Muscle of back (tissue), 11 donors: ENCODE measurements around the gene TMEM169. TPM values are rescaled to one million over a fixed set of nuclear protein-coding genes. Genes with fewer than 3 reads are reported as not detected.

Experiments
- DNase-seq, 3 donors: peaks; one replicate each; pipeline versions ENCODE4 v3.0.0 to v3.0.0-alpha.2; 2013
- polyA plus RNA-seq, 10 donors: library from polyadenylated mRNA; unstranded; fragments of 120-200 nt; gene quantifications; one replicate each; pipeline ENCODE4 v1.2.1, GENCODE V29; 2013; ENCODE audit not compliant: insufficient read length in 10 of 10

Gene TMEM169
- polyA plus RNA-seq, 10 donors: 2.9 to 6.2 (median 3.9) TPM

- no peak for DNase-seq
Observed at GRCh38 chr2:216104691-216105090, 23.0 kb downstream of the TMEM169 start.

DNA sequence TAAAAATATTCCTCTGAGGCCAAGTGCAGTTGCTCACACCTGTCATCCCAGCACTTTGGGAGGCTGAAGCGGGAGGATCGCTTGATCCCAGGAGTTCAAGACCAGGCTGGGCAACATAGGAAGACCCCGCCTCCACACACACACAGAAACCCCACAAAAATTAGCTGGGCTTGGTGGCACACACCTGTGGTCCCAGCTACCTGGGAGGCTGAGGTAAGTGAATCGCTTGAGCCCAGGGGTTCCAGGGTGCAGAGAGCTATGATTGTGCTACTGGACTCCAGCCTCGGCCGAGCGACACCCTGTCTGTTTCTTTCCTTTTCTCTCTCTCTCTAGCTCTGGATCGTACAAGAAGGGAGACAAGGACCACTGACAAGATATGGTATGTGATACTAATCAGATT is 25.6 kb downstream of the TMEM169 start:
- DNase-seq: no peak

DNA sequence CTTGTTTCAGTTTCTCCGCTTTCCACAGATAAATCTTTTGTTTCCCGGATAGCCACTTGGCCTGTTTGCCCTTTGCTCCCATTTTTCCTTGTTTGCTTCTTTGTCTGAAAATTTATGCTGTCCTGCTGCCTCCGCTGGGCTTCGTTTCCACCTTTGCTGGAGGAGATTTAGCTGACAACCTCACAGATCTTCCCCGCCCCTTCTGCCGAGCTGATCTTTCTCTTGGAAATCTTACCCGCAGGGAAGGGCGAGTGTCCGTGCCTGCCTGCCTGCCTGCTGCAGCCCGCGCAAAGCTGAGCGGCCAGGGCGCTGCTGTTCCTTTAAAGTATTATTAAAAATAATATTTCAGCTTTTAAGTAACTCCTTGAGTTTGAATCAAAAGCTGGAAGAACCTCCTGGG is 26.0 kb downstream of the TMEM169 start:
- DNase-seq: peak in 1 of 3 donors; percentile 25

DNA sequence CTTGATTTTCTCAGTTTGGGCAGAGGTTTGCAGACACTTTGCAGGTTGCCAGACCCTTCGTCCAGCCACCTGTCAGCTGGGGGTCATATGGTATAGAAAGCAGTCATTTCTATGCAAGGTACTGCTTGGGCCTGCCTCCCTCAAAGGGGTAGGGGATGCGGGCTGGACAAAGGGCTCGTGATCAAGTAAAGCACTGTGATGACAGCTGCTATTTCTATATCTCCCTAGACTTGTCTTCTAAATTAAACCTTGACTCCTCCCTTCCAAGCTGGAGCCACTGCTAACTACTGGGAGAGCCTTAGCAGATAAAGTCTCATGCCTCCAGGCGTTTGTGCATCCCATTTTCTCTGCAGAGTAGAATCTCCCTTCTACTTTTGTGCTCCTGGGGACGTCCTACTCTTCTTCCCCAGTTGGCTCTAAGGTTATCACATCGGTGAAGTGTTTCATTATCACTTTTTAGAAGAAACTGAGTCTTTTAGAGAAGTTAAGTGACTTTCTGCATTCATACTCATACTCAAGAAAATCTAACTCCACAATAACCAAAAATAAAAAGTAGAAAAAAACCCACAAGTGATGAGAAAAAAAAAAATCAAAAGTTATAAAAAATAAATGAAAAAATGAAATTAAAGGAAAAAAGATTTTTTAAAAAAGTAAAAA is 26.7 kb downstream of the TMEM169 start:
- DNase-seq: peak; percentile 15 to 34 (median 23)

GRCh38 chr2:216108967-216109921 is 27.5 kb downstream of the TMEM169 start, which contains the start of gene XRCC5:
Gene XRCC5, plus strand, starts transcription at chr2:216109348. Its CDS starts 89 bp downstream, at chr2:216109437.
- peak; percentile 97 to 99 (median 99) for DNase-seq

DNA sequence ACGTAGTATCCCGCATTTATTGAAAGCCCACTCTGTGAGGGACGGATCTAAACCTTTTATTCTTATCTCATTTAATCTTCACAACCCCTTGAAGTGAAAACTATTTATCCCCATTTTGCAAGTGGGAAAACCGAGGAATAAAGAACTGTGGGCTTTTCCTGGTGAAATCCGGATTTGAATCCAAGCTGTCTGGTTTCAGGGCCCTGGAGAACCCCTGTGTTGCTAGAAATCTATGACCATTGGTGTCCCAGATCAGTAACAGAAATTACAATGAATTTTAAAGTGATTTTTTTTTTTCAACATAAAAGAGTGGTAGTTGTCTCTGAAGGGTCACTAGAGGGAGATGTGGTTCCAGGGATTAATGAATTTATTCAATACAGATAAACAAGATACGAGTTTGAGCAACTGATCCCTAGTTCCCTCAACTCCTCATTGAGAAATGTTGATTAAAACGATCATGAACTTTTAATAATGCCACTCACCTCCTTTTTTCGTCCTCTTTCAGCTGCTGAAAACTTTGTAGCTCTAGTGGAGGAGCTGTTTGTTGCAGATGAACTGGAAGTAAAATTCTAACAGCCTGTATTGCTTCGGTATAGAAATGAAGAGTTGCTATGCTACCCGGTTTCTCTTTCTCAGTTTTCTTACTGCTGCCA is 28.4 kb downstream of the TMEM169 start:
- DNase-seq: peak; percentile 22 to 59 (median 27)

DNA sequence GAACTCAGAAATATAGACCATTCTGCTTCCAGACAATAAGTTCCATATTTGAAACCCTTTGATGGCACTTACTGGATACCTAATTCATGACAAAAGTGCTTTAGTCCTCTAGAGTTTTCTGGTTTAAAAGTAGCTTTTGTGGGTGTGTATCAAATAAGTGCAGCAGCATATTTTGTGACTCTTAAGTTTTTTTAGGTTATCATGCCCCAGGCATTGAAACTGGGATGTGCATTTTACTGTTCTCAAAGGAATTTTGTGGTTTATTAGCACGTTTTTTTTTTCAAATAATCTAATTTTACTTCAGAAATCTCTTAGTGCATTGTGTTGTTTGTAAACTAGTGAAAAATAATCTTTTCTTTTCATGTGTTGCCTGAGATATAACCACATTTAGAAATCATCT is 28.9 kb downstream of the TMEM169 start:
- DNase-seq: no peak

GRCh38 chr2:216111122-216111521 is 29.4 kb downstream of the TMEM169 start:
- no peak for DNase-seq

- DNase-seq: no peak
Observed at GRCh38 chr2:216112926-216113325, 31.2 kb downstream of the TMEM169 start.

- DNase-seq: no peak
Observed at GRCh38 chr2:216113572-216113971, 31.9 kb downstream of the TMEM169 start.

DNA sequence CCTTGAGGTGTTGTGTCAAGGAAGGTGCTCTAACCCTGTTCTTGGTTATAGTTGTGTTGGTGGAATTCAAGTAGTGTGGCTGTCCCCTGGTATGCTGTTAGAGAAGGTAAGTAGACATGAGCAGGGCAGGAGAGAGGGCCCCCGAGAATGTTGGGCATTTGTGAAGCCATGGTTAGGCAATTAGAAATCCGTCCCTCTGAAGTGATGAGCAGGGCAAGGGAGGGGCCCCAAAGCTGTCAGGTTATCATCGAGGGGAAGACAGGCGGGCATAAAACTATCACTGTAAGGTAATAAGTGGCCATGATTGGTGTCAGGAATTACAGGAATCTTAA is 32.6 kb downstream of the TMEM169 start:
- no peak for DNase-seq

DNA sequence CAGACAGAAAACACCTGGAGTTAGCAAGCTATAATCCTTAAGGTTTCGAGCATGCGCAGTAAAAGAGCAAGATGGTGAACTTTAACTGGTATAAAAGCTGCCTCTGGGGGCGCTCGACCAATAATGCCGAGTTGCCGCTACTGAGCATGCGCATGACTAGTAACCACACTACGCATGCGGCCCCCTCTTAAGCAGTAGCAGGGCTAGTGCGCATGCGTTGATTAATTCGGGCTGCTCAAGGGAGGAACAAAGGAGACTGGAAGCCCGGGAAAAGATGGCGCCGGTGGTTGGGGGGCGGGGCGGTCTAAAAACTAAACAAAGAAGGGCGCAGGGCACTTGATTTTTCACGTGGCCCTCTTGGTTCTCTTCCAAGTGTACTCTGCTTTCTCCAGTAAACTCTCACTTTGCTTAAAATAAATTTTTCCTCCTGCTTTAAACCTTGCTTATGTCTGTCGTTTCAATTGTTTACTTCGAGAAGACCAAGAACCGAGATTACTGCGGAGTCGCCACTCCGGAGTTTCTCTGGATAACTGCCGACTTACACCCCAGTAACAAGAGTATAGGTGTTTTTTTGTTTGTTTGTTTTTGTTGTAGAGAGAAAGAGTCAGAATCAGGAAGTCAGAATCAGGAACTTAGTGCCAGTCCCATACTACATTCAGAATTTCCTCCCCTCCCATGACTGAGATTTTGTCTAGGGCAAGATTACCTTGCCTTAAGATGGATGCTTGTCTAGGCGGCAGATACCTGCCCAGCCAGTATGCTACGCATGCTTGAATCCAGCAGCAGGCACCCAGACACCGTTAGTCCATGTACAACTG is 33.2 kb downstream of the TMEM169 start:
- peak; percentile 99 for DNase-seq

GRCh38 chr2:216116418-216116817 is 34.7 kb downstream of the TMEM169 start:
- DNase-seq: no peak

GRCh38 chr2:216117561-216118340 is 36.0 kb downstream of the TMEM169 start:
- DNase-seq: peak in 1 of 3 donors; percentile 30

- DNase-seq: no peak
Observed at GRCh38 chr2:216118474-216118873, 36.8 kb downstream of the TMEM169 start.

DNA sequence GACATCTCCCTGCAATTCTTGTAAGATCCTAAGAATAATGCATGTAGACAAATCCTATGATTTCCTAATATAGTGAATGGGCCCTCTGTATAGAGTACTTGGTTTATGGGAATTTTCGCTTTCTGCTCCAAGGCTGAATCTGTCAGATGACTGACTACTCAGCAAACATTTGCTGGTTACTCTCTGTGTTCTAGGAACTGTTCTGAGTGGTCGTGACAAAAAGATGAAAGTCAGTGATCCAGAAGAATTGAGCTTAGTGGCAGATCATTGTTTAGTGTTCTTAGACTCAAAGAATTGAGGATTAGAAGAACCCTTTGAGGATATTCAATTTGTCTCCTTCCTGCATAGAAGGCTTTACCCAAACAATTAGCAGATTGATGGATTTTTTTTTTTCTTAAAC is 37.4 kb downstream of the TMEM169 start:
- no peak for DNase-seq

GRCh38 chr2:216119986-216120385 is 38.3 kb downstream of the TMEM169 start:
- no peak for DNase-seq

GRCh38 chr2:216121255-216121654 is 39.5 kb downstream of the TMEM169 start:
- no peak for DNase-seq

DNA sequence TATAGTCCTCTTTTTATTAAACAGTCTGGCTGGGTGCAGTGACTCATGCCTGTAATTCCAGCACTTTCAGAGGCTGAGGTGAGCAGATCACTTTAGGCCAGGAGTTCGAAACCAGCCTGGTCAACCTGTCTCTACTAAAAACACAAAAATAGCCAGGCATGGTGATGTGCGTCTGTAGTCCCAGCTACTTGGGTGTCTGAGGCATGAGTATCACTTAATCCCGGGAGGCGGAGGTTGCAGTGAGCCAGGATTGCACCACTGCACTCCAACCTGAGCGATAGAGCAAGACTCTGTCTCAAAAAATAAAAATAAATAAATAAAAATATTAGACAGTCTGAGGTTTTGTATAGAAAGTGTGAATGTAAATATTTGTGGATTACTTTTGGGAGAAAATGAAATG is 45.2 kb downstream of the TMEM169 start:
- no peak for DNase-seq

GRCh38 chr2:216130346-216130971 is 48.7 kb downstream of the TMEM169 start:
- no peak for DNase-seq
